HG03135 (cell line): ENCODE data around the gene SAP30BP.

ENCODE experiments used
- ATAC-seq: cut with Tn5 transposase; IDR thresholded peaks from one replicate; pipeline ENCODE4 v1.9.1; 2021; ENCODE audit warnings: mild to moderate bottlenecking, moderate library complexity; ENCODE audit not compliant: unreplicated experiment

SAP30BP gene

DNA sequence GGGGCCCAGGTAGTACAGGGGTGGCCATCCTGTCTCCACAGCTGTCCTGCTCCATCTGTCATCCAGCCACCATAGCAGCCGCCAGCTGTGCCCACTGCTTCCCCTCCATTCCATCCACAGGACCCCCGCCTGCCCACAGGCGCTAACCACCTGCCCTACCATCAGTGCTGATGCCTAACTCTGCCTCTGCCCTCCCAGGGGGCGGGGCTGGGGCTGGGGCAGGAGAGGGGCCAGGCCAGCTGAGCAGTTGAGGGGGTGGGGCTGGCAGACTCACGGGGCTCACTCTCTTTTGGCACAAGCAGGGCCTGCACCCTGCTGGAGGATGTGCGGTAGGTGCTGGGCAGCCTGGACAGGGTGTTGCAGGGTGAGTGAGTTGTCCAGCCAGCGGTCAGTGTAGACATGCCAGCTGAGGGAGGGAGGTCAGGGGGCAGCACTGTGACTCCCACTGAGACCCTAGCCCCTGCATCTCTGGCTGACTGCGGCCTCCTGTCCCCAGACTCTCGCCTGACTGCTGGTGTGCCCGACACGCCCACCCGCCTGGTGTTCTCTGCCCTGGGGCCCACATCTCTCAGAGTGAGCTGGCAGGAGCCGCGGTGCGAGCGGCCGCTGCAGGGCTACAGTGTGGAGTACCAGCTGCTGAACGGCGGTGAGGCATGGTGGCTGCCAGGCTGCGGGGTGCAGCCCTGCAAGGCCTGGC lies 88.2 kb downstream of the SAP30BP start:
- ATAC-seq = no peak

DNA sequence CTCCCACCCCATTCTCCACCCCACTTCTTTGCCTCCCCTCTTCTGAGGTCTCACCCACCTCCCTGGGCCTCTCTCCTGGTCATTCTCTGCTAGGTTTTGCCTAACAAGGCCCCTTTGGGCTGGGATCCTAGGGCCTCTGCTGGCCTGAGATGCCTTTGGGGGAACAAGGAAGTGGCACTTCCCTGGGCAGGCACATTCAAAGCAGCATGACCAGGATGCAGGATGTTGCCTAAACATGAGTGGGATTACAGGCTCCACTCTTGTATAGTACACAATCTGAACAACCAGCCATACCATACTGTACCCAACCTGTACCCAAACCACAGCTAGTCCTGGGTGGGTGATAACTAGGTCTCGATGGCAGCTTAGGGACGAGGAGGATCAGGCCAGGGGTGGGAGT lies 88.9 kb downstream of the SAP30BP start:
- no peak for ATAC-seq

DNA sequence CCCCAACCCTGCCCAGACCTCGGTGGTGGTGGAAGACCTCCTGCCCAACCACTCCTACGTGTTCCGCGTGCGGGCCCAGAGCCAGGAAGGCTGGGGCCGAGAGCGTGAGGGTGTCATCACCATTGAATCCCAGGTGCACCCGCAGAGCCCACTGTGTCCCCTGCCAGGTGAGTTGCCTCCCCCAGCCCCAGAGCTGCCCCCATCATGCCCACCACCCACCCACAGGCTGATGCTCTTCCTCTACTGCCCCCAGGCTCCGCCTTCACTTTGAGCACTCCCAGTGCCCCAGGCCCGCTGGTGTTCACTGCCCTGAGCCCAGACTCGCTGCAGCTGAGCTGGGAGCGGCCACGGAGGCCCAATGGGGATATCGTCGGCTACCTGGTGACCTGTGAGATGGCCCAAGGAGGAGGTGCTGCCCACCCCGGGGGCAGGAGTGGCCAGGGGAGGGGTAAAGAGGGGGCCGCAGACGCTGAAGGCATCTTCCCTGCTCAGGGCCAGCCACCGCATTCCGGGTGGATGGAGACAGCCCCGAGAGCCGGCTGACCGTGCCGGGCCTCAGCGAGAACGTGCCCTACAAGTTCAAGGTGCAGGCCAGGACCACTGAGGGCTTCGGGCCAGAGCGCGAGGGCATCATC lies 89.4 kb downstream of the SAP30BP start:
- no peak for ATAC-seq

DNA sequence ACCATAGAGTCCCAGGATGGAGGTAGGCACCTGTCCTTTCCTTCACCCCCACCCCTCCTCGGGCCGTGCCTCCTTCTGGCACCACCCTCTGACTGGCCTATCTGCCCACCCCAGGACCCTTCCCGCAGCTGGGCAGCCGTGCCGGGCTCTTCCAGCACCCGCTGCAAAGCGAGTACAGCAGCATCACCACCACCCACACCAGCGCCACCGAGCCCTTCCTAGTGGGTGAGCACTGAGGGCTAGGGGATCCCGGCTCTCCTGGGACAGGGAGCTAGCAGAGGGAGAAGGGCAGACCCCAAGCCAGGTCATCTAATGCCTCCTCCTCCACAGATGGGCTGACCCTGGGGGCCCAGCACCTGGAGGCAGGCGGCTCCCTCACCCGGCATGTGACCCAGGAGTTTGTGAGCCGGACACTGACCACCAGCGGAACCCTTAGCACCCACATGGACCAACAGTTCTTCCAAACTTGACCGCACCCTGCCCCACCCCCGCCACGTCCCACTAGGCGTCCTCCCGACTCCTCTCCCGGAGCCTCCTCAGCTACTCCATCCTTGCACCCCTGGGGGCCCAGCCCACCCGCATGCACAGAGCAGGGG lies 90.0 kb downstream of the SAP30BP start:
- no peak for ATAC-seq
